Ovary (tissue), 3 donors: ENCODE results near the gene TFPI2.

Experiments
- CTCF ChIP-seq, 3 donors: fragments of 450-650 bp in 2 of 3; fragments of 200-600 bp in 1 of 3; IDR thresholded peaks; one replicate each; pipeline versions ENCODE4 v1.5.1 to v1.8.0; 2016 to 2022; ENCODE audit warnings: antibody characterized with exemption in 3 of 3, mild to moderate bottlenecking in 1 of 3
- EP300 ChIP-seq: sonication (generic); formaldehyde crosslinking; IDR thresholded peaks from one replicate; pipeline ENCODE4 v1.6.1; 2017; ENCODE audit warnings: antibody characterized with exemption
- POLR2A ChIP-seq: fragments of 450-650 bp; IDR thresholded peaks from one replicate; pipeline ENCODE4 v1.6.1; 2017; ENCODE audit warnings: antibody characterized with exemption, mild to moderate bottlenecking, moderate library complexity
- donor health status: DM: no; HTN: no; CAD: no.

GRCh38 chr7:93914581-93915066 is 24.1 kb upstream of the TFPI2 start:
- no peak for TF ChIP-seq CTCF (IDR thresholded peaks at IDR 0.05)
- no peak for TF ChIP-seq EP300
- TF ChIP-seq POLR2A = no peak
